Osteoblast (primary cell): ENCODE measurements around the gene MAP3K14. TPM values are rescaled to one million over a fixed set of nuclear protein-coding genes. Genes with fewer than 3 reads are reported as not detected.

Source experiments
- DNase-seq: peaks from one replicate; pipeline ENCODE4 v3.0.0; 2011; ENCODE audit warnings: low spot score, mixed read lengths; ENCODE audit not compliant: insufficient read length; ENCODE audit errors: missing footprints
- H2AFZ ChIP-seq: 2 replicates; pipeline ENCODE4 v1.6.0; 2011; ENCODE audit warnings: mild to moderate bottlenecking, low read length
- H3K27ac ChIP-seq: 2 replicates; pipeline ENCODE4 v1.5.1; 2011; ENCODE audit warnings: mild to moderate bottlenecking, low read depth, low read length, moderate library complexity
- H3K27me3 ChIP-seq: 2 replicates; pipeline ENCODE4 v1.6.0; 2012; ENCODE audit warnings: mild to moderate bottlenecking, control low read depth, inconsistent platforms, low read length, moderate library complexity; ENCODE audit not compliant: insufficient read depth
- H3K36me3 ChIP-seq: 2 replicates; pipeline ENCODE4 v1.5.1; 2011; ENCODE audit warnings: mild to moderate bottlenecking, low read length, control low read depth, moderate library complexity; ENCODE audit not compliant: insufficient read depth
- H3K4me1 ChIP-seq: 2 replicates; pipeline ENCODE4 v1.5.1; 2011; ENCODE audit warnings: mild to moderate bottlenecking, low read length, control low read depth, moderate library complexity; ENCODE audit not compliant: insufficient read depth
- H3K4me2 ChIP-seq: 2 replicates; pipeline ENCODE4 v1.6.0; 2011; ENCODE audit warnings: mild to moderate bottlenecking, low read length; ENCODE audit not compliant: insufficient read depth
- H3K4me3 ChIP-seq: fragments of 200-600 bp; sonication (generic); 3 replicates; pipeline ENCODE4 v1.5.1; 2012; ENCODE audit warnings: mild to moderate bottlenecking, low read length, inconsistent platforms; ENCODE audit not compliant: insufficient read depth
- H3K79me2 ChIP-seq: 2 replicates; pipeline ENCODE4 v1.6.0; 2012; ENCODE audit warnings: mild to moderate bottlenecking, low read length, control low read depth, inconsistent platforms; ENCODE audit not compliant: insufficient read depth
- H3K9me3 ChIP-seq: 2 replicates; pipeline ENCODE4 v1.5.1; 2011; ENCODE audit warnings: low read depth, low read length, control low read depth
- H4K20me1 ChIP-seq: 2 replicates; pipeline ENCODE4 v1.6.0; 2012; ENCODE audit warnings: mild to moderate bottlenecking, low read length, control low read depth; ENCODE audit not compliant: insufficient read depth
- CTCF ChIP-seq: IDR thresholded peaks from 2 replicates; pipeline ENCODE4 v1.5.1; 2011; ENCODE audit warnings: mild to moderate bottlenecking, low read depth, low read length, moderate library complexity; ENCODE audit errors: extremely low read depth
- total RNA-seq: library from RNA; depleted of rRNA; stranded (reverse); fragments of >200 nt; gene quantifications from 2 replicates; pipeline ENCODE4 v1.2.3, GENCODE V29; 2012

The MAP3K14 gene
- total RNA-seq, 1 donor: 3.6 TPM

GRCh38 chr17:45277216-45277849, 39.5 kb downstream of the MAP3K14 start:
- Histone ChIP-seq H3K4me3 (no peak overlapping the region), H3K4me2 (peak overlapping the region; percentile 4), H4K20me1 (peaks cover 47% of the 10 kb centered on the region), H3K36me3 (peaks cover 54% of the 10 kb centered on the region), H3K27ac (peak overlapping the region; percentile 0), H3K9me3 (no peaks in the 10 kb centered on the region), H3K4me1 (peaks cover 13% of the 10 kb centered on the region), H2AFZ (no peak overlapping the region), H3K27me3 (no peaks in the 10 kb centered on the region), H3K79me2 (no peaks in the 10 kb centered on the region)
- DNase-seq: peak; percentile 94
- peak; percentile 78 for TF ChIP-seq CTCF

- Histone ChIP-seq H3K4me3 (no peak overlapping the region), H3K27me3 (no peaks in the 10 kb centered on the region), H4K20me1 (peaks cover 43% of the 10 kb centered on the region), H3K36me3 (peaks cover 59% of the 10 kb centered on the region), H3K4me2 (no peak overlapping the region), H3K79me2 (no peaks in the 10 kb centered on the region), H2AFZ (no peak overlapping the region), H3K9me3 (no peaks in the 10 kb centered on the region), H3K4me1 (peaks cover 13% of the 10 kb centered on the region), H3K27ac (no peak overlapping the region)
- TF ChIP-seq CTCF: no peak
- DNase-seq: peak; percentile 69
Observed at GRCh38 chr17:45276031-45276430, 40.8 kb downstream of the MAP3K14 start.

GRCh38 chr17:45274033-45274432, 42.8 kb downstream of the MAP3K14 start:
- no peak overlapping the region for H2AFZ ChIP-seq
- no peaks in the 10 kb centered on the region for H3K9me3 ChIP-seq
- no peak overlapping the region for H3K4me2 ChIP-seq
- H3K36me3 ChIP-seq: peaks cover 67% of the 10 kb centered on the region
- no peaks in the 10 kb centered on the region for H3K27me3 ChIP-seq
- TF ChIP-seq CTCF: no peak
- peaks cover 13% of the 10 kb centered on the region for H3K4me1 ChIP-seq
- H3K4me3 ChIP-seq: no peak overlapping the region
- peak; percentile 41 for DNase-seq
- H3K27ac ChIP-seq: no peak overlapping the region
- H4K20me1 ChIP-seq: peaks cover 58% of the 10 kb centered on the region
- no peaks in the 10 kb centered on the region for H3K79me2 ChIP-seq

- Histone ChIP-seq H3K4me1 (peaks cover 13% of the 10 kb centered on the region), H2AFZ (no peak overlapping the region), H3K27ac (no peak overlapping the region), H3K79me2 (no peaks in the 10 kb centered on the region), H4K20me1 (peaks cover 63% of the 10 kb centered on the region), H3K4me3 (no peak overlapping the region), H3K4me2 (no peak overlapping the region), H3K9me3 (no peaks in the 10 kb centered on the region), H3K36me3 (peaks cover 70% of the 10 kb centered on the region), H3K27me3 (no peaks in the 10 kb centered on the region)
- no peak for TF ChIP-seq CTCF
- no peak for DNase-seq
Observed at GRCh38 chr17:45273551-45273957, 43.3 kb downstream of the MAP3K14 start.
